Occipital lobe (tissue), 2 donors: ENCODE measurements around the gene USP11. TPM values are rescaled to one million over a fixed set of nuclear protein-coding genes. Genes with fewer than 3 reads are reported as not detected.

ENCODE experiments used
- small RNA-seq: library from RNA; depleted of rRNA; stranded (forward); fragments of <200 nt; gene quantifications from one replicate; pipeline ENCODE3, GENCODE V24; 2014
- total RNA-seq: library from RNA; depleted of rRNA; stranded (reverse); fragments of >200 nt; gene quantifications from one replicate; pipeline ENCODE4 v1.2.3, GENCODE V29; 2014

Gene USP11
- total RNA-seq, 1 donor from 2014 or later = 131 TPM

Small RNA genes within 50 kb of the gene (small RNA-seq; reads per million reads assigned to genes)
- gene RN7SL785P = not detected

Other genes with a start within 250 kb of the USP11 start
- gene RGN, start 154.6 kb upstream of the USP11 start, total RNA-seq = 3.6 TPM
- 50.4 TPM for gene NDUFB11, start 88.3 kb upstream of the USP11 start, total RNA-seq
- gene RBM10, start 87.8 kb upstream of the USP11 start, total RNA-seq = 38.7 TPM
- 127 TPM for gene UBA1, start 39.2 kb upstream of the USP11 start, total RNA-seq
- gene CDK16, start 14.3 kb upstream of the USP11 start, total RNA-seq = 63.5 TPM
- 4.7 TPM for gene ZNF157, start 137.6 kb downstream of the USP11 start, total RNA-seq